ENCODE results near the gene PAQR5. TPM values are rescaled to one million over a fixed set of nuclear protein-coding genes. Genes with fewer than 3 reads are reported as not detected.

The PAQR5 gene
- total and polyA plus RNA-seq, 4 donors: 2.3 to 22.6 (median 10.5) TPM

GRCh38 chr15:69315402-69316110, 16.8 kb downstream of the PAQR5 start:
- H3K4me1 ChIP-seq (ENCODE audit: control insufficient read depth in 5 of 5, insufficient read depth in 5 of 5, low read length in 5 of 5): peaks cover 0 to 30% (median 9%) of the 10 kb centered on the region in 5 donors
- no peaks in the 10 kb centered on the region for H3K27me3 ChIP-seq (ENCODE audit: control insufficient read depth in 3 of 3, insufficient read depth in 3 of 3, low read length in 2 of 3)
- TF ChIP-seq, protein P1, sequence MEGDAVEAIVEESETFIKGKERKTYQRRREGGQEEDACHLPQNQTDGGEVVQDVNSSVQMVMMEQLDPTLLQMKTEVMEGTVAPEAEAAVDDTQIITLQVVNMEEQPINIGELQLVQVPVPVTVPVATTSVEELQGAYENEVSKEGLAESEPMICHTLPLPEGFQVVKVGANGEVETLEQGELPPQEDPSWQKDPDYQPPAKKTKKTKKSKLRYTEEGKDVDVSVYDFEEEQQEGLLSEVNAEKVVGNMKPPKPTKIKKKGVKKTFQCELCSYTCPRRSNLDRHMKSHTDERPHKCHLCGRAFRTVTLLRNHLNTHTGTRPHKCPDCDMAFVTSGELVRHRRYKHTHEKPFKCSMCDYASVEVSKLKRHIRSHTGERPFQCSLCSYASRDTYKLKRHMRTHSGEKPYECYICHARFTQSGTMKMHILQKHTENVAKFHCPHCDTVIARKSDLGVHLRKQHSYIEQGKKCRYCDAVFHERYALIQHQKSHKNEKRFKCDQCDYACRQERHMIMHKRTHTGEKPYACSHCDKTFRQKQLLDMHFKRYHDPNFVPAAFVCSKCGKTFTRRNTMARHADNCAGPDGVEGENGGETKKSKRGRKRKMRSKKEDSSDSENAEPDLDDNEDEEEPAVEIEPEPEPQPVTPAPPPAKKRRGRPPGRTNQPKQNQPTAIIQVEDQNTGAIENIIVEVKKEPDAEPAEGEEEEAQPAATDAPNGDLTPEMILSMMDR (IDR thresholded peaks at IDR 0.05; ENCODE audit: control extremely low read depth, extremely low read depth): no peak
- no peaks in the 10 kb centered on the region for H3K36me3 ChIP-seq (ENCODE audit: control insufficient read depth in 4 of 4, insufficient read depth in 4 of 4, low read length in 4 of 4)
- H3K4me3 ChIP-seq: no peak overlapping the region
- ATAC-seq (ENCODE audit: insufficient read depth, low FRiP score) (no peak), DNase-seq (no peak)
- WGBS, 2 donors: 80 to 85% methylated on average over 9 of the region's 9 CpGs
- no peak overlapping the region for H3K9ac ChIP-seq (ENCODE audit: insufficient read depth in 1 of 2, low read length in 2 of 2)
- H3K9me3 ChIP-seq (ENCODE audit: control insufficient read depth in 4 of 4, insufficient read depth in 3 of 4, low read length in 3 of 4): no peaks in the 10 kb centered on the region
- H3K27ac ChIP-seq (ENCODE audit: low read depth in 1 of 2, low read length in 1 of 2): no peak overlapping the region

DNA sequence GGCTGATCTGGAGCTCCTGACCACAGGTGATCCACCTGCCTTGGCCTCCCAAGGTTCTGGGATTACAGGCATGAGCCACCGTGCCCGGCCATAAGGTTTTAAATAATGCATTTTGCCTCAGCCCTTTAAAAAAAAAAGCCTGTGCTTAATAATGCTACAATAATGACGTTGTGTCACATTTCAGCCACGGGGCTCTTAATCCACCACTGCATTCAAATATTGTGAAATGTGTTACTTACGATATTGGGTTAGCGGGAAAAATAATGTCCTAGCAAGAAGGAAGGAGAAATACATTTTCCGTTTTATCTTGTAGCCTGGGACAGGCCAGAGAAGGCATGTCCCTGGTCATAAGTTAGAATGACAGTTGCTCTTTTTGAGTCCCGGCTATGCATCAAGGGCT, 17.6 kb downstream of the PAQR5 start:
- no peaks in the 10 kb centered on the region for H3K9me3 ChIP-seq (ENCODE audit: control insufficient read depth in 4 of 4, insufficient read depth in 3 of 4, low read length in 3 of 4)
- H3K27me3 ChIP-seq (ENCODE audit: control insufficient read depth in 3 of 3, insufficient read depth in 3 of 3, low read length in 2 of 3): no peaks in the 10 kb centered on the region
- no peak overlapping the region for H3K27ac ChIP-seq (ENCODE audit: low read depth in 1 of 2, low read length in 1 of 2)
- H3K9ac ChIP-seq (ENCODE audit: insufficient read depth in 1 of 2, low read length in 2 of 2): no peak overlapping the region
- ATAC-seq (ENCODE audit: insufficient read depth, low FRiP score) (no peak), DNase-seq (peak in 2 of 3 donors; percentile 48 to 73)
- H3K4me1 ChIP-seq (ENCODE audit: control insufficient read depth in 5 of 5, insufficient read depth in 5 of 5, low read length in 5 of 5): peaks cover 0 to 33% (median 10%) of the 10 kb centered on the region in 5 donors
- TF ChIP-seq, protein P1 (IDR thresholded peaks at IDR 0.05; ENCODE audit: control extremely low read depth, extremely low read depth): no peak
- H3K4me3 ChIP-seq: no peak overlapping the region
- 45 to 77% methylated on average over 8 of the region's 8 CpGs for WGBS, 2 donors
- H3K36me3 ChIP-seq (ENCODE audit: control insufficient read depth in 4 of 4, insufficient read depth in 4 of 4, low read length in 4 of 4): no peaks in the 10 kb centered on the region

GRCh38 chr15:69317392-69317841, 18.7 kb downstream of the PAQR5 start:
- TF ChIP-seq, protein P1 (IDR thresholded peaks at IDR 0.05; ENCODE audit: control extremely low read depth, extremely low read depth): no peak
- Histone ChIP-seq H3K4me3 (no peak overlapping the region), H3K36me3 (ENCODE audit: control insufficient read depth in 4 of 4, insufficient read depth in 4 of 4, low read length in 4 of 4) (no peaks in the 10 kb centered on the region), H3K27me3 (ENCODE audit: control insufficient read depth in 3 of 3, insufficient read depth in 3 of 3, low read length in 2 of 3) (no peaks in the 10 kb centered on the region), H3K9me3 (ENCODE audit: control insufficient read depth in 4 of 4, insufficient read depth in 3 of 4, low read length in 3 of 4) (no peaks in the 10 kb centered on the region), H3K4me1 (ENCODE audit: control insufficient read depth in 5 of 5, insufficient read depth in 5 of 5, low read length in 5 of 5) (peaks cover 0 to 39% (median 16%) of the 10 kb centered on the region in 5 donors), H3K9ac (ENCODE audit: insufficient read depth in 1 of 2, low read length in 2 of 2) (no peak overlapping the region), H3K27ac (ENCODE audit: low read depth in 1 of 2, low read length in 1 of 2) (no peak overlapping the region)
- no peak for DNase-seq
- ATAC-seq (ENCODE audit: insufficient read depth, low FRiP score): no peak
- 81 to 92% methylated on average over 5 of the region's 5 CpGs for WGBS, 2 donors
